Breast epithelium (tissue), 3 donors: ENCODE results near the gene CLEC12A.

Experiments
- POLR2A ChIP-seq: fragments of 450-650 bp; IDR thresholded peaks from one replicate; pipeline ENCODE4 v1.6.1; 2016; ENCODE audit warnings: antibody characterized with exemption, mild to moderate bottlenecking, moderate library complexity
- POLR2AphosphoS5 ChIP-seq, 3 donors: sonication (generic); formaldehyde crosslinking; IDR thresholded peaks; one replicate each; pipeline ENCODE4 v1.6.1; 2017; ENCODE audit warnings: antibody characterized with exemption in 3 of 3
- TF ChIP-seq, protein P1 (sequence below), 3 donors: fragments of 450-650 bp; IDR thresholded peaks; one replicate each; pipeline ENCODE4 v1.5.1; 2016 to 2017; ENCODE audit warnings: antibody characterized with exemption in 3 of 3, mild to moderate bottlenecking in 3 of 3, moderate library complexity in 3 of 3

DNA sequence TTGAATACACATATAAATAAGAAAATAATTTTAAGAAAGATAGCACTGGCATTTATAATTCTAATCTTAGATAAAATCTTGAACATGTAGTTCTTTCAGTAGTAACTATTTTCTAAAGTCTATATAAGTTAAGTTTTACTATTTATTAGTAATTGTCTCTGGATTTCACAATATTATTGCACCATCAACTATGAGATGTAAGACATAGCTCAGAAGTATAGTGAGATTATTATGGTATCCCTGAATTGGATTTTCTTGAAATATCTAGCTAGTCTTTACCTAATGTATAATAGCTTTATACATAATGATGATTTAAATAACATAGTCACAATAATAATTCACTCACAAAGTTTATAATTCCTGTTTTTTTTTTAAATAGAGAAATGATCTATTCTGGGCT lies 6.7 kb downstream of the CLEC12A start:
- TF ChIP-seq, protein P1, sequence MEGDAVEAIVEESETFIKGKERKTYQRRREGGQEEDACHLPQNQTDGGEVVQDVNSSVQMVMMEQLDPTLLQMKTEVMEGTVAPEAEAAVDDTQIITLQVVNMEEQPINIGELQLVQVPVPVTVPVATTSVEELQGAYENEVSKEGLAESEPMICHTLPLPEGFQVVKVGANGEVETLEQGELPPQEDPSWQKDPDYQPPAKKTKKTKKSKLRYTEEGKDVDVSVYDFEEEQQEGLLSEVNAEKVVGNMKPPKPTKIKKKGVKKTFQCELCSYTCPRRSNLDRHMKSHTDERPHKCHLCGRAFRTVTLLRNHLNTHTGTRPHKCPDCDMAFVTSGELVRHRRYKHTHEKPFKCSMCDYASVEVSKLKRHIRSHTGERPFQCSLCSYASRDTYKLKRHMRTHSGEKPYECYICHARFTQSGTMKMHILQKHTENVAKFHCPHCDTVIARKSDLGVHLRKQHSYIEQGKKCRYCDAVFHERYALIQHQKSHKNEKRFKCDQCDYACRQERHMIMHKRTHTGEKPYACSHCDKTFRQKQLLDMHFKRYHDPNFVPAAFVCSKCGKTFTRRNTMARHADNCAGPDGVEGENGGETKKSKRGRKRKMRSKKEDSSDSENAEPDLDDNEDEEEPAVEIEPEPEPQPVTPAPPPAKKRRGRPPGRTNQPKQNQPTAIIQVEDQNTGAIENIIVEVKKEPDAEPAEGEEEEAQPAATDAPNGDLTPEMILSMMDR (IDR thresholded peaks at IDR 0.05) = no peak
- no peak for TF ChIP-seq POLR2A
- TF ChIP-seq POLR2AphosphoS5 (IDR thresholded peaks at IDR 0.05) = no peak
